K562 treated with DMSO at 1 percent for 24 hours (cell line): ENCODE results near the gene HNRNPUL1. TPM values are rescaled to one million over a fixed set of nuclear protein-coding genes. Genes with fewer than 3 reads are reported as not detected.

Experiments
- total RNA-seq: library from RNA; unstranded; fragments of 300-600 nt; gene quantifications from 2 replicates; pipeline ENCODE4 v1.2.3, GENCODE V29; 2022; ENCODE audit warnings: low read depth; ENCODE audit not compliant: insufficient read depth

The HNRNPUL1 gene
- 148 and 151 TPM in 2 replicates for total RNA-seq

DNA sequence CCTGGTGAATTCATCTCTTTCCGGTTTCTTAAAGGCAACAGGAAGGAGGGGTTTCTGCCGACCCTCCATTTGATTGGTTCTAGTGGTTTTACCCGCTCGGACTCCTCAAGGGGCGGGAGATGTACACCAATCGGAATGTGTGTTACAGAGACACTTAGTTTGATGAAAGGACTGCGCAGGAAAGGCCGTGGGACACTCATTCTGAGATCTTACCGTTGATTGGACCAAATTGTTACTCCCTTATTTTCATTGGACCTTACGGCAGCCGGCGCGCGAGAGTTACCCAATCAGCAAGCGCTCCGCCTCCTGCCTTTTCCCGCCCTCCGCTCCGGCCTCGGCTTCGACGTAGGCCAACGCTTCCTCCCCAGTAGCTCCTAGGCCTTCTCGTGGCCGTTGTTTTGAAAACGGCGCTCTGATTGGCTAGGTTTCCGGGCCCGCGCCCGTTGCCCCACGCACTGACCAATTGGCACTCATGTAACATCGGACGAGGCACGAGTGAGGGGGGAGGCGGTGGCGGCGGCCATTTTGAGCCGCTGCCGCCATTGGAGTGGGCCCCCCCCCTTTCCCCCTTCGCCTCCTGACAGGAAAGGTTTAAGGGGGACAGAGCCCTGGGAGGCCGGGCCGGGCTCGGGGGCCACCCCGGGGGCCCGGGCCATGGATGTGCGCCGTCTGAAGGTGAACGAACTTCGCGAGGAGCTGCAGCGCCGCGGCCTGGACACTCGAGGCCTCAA is at the start of gene HNRNPUL1:
TSS of gene HNRNPUL1 (plus strand) at position 523 of the 731 bp plus-strand sequence. CDS start at position 655, 132 bp downstream.

DNA sequence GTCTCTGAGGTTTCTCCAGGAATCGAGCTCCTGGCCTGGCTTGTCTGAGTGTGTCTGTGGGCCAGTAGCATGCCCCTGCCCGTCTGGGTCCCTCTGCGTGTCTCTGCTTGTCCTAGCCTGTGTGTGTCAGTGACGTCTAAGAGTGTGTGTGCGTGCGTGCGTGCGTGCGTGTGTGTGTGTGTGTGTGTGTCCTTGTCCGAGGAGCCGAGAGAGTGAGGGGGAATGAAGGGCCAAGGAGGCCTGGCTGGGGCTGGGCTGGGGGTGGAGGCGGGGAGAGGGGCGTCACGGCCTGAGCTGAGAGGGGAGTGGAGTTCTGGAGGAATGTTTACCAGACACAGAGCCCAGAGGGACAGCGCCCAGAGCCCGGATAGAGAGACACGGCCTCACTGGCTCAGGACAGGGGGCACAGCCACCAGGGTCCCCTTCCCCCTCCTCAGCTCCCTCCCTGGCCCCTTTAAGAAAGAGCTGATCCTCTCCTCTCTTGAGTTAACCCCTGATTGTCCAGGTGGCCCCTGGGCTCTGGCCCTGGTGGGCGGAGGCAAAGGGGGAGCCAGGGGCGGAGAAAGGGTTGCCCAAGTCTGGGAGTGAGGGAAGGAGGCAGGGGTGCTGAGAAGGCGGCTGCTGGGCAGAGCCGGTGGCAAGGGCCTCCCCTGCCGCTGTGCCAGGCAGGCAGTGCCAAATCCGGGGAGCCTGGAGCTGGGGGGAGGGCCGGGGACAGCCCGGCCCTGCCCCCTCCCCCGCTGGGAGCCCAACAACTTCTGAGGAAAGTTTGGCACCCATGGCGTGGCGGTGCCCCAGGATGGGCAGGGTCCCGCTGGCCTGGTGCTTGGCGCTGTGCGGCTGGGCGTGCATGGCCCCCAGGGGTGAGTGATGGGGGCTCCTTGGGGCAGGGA is 45.3 kb upstream of the HNRNPUL1 start, which contains the start of gene AXL:
TSS of gene AXL (plus strand) at position 609 of the 893 bp plus-strand sequence. CDS start at position 779, 170 bp downstream.

DNA sequence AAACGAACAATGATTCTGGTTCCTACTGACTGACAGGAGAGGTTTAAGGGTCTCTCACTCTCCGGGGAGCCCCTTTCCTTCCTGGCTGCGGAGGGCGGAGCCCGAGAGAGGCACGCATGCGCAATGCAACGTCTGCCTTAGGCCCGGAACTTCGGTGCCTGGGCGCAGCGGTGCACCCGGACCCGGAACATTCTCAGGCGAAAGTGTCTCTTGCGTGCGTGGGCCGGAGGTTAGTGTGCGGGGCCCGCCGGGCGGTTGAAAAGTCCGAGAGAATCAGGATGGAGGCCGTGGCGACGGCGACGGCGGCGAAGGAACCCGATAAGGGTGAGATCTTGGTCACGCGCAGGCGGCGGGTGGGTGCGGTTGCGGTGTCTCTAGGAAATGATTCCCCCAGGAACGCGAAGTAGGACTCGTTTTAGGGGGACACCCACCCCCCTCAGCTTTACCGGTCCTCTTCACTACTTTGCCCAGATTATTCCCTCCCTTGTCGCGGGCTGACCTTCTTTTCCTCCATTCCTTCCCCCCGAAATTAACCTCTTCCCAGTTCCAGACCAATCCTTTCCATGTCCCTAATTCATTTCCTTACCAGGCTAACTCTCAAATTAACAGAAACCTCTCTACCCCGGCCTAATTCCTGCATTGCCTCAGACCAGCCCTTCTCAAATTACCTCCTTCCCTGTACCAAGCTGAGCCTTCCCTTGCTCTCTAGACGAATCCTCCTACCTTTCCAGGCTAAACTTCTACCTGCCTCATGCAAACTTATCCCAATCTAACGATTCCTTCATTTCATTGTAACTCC is 46.1 kb downstream of the HNRNPUL1 start, which contains the start of gene CCDC97:
TSS of gene CCDC97 (plus strand) at position 140 of the 799 bp plus-strand sequence. CDS start at position 279, 139 bp downstream.

DNA sequence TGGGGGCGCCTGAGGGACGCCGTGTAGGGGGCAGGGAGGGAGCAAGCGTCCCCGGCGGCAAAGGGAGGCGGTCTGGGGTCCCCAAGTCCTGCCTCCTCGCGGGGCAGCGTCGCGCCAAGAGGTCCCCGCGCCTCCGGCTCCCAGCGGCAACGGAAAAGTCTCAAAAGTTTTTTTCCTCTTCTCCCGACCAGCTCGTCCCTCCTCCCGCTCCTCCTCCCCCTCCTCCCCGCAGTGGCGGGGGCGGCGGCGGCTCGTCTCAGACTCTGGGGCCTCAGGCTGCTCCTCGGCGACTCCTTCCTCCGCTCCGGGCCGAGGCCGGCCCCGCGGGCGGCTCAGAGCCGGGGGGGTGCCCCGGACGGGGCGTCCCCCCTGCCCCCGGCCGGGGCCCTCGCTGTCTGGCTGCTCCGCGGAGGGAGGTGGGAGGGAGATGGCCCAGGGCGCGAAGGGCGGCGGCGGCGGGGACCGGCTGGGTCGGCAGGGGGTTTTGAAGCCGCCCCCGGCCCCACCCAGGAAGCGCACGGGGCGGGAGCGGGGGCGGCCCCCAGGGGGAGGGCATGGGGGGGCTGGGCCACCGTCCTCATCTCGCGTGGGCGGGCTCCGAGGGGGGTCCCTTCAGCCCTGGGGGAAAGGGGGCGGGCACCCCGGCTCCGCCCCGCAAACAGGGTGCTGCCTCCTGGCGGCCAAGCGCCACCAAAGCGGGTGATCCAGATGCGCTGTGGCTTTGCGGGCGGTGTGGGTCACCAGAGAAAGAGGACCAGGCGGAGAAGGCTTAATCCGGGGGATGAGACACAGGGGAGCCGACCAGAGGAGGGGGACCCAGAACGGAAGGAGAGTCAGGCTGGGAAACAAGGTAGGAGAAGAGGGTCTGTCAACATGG is 89.5 kb downstream of the HNRNPUL1 start, which contains the start of gene TGFB1:
TSS of gene TGFB1 (minus strand) at position 457 of the 877 bp plus-strand sequence. CDS start 878 bp downstream, outside the sequence.

Other genes starting within 250 kb of the HNRNPUL1 start
- not detected in 2 replicates for gene CYP2A13, start 175.9 kb upstream of the HNRNPUL1 start, total RNA-seq
- gene CYP2F1, start 149.9 kb upstream of the HNRNPUL1 start, total RNA-seq: 2.0 and 6.4 TPM in 2 replicates
- gene CYP2S1, start 71.2 kb upstream of the HNRNPUL1 start, total RNA-seq: 1.3 and 4.7 TPM in 2 replicates
- 0.47 and 0.88 TPM in 2 replicates for gene AXL, start 45.1 kb upstream of the HNRNPUL1 start, total RNA-seq
- 39.1 and 39.2 TPM in 2 replicates for gene CCDC97, start 45.8 kb downstream of the HNRNPUL1 start, total RNA-seq
- gene TGFB1, start 89.5 kb downstream of the HNRNPUL1 start, total RNA-seq: 233 and 239 TPM in 2 replicates
- gene B9D2, start 99.8 kb downstream of the HNRNPUL1 start, total RNA-seq: 10.7 and 16.9 TPM in 2 replicates
- 7.0 and 7.3 TPM in 2 replicates for gene TMEM91, start 112.2 kb downstream of the HNRNPUL1 start, total RNA-seq
- gene EXOSC5, start 133.0 kb downstream of the HNRNPUL1 start, total RNA-seq: 33.9 and 44.8 TPM in 2 replicates
- gene BCKDHA, start 133.4 kb downstream of the HNRNPUL1 start, total RNA-seq: 72.3 and 74.8 TPM in 2 replicates
- gene B3GNT8, start 163.0 kb downstream of the HNRNPUL1 start, total RNA-seq: 9.5 and 14.8 TPM in 2 replicates
- gene DMAC2, start 175.5 kb downstream of the HNRNPUL1 start, total RNA-seq: 68.0 and 75.7 TPM in 2 replicates
- not detected in 2 replicates for gene ERICH4, start 178.8 kb downstream of the HNRNPUL1 start, total RNA-seq